Neuronal stem cell (in vitro differentiated cells): ENCODE measurements around the gene IQCH.
"Not testable (repeated sequence)": the region's sequence is repeated elsewhere in the genome, so short reads cannot be mapped to it uniquely, and the experiment has no call there.

Experiments
- DNase-seq: peaks from one replicate; pipeline ENCODE4 v3.0.0-alpha.2; 2013; ENCODE audit warnings: low spot score
- H2AFZ ChIP-seq: one replicate; pipeline ENCODE4 v1.6.1; 2013; ENCODE audit warnings: mild to moderate bottlenecking, low read length, inconsistent platforms
- H2AK5ac ChIP-seq: 2 replicates; pipeline ENCODE4 v1.6.1; 2013; ENCODE audit warnings: low read depth, mild to moderate bottlenecking, inconsistent platforms, low read length, moderate library complexity, mixed read lengths
- H2BK120ac ChIP-seq: 2 replicates; pipeline ENCODE4 v1.6.1; 2013; ENCODE audit warnings: low read depth, mild to moderate bottlenecking, inconsistent platforms, low read length, moderate library complexity, mixed read lengths
- H2BK12ac ChIP-seq: one replicate; pipeline ENCODE4 v1.6.1; 2013; ENCODE audit warnings: low read length, inconsistent platforms
- H2BK15ac ChIP-seq: 2 replicates; pipeline ENCODE4 v1.6.1; 2013; ENCODE audit warnings: mild to moderate bottlenecking, low read length, inconsistent platforms, mixed read lengths
- H2BK5ac ChIP-seq: one replicate; pipeline ENCODE4 v1.6.1; 2013; ENCODE audit warnings: inconsistent platforms, mild to moderate bottlenecking, low read length, moderate library complexity
- H3K14ac ChIP-seq: one replicate; pipeline ENCODE4 v1.6.1; 2013; ENCODE audit warnings: low read length, inconsistent platforms
- H3K18ac ChIP-seq: 2 replicates; pipeline ENCODE4 v1.6.1; 2013; ENCODE audit warnings: low read length, inconsistent platforms
- H3K23ac ChIP-seq: 2 replicates; pipeline ENCODE4 v1.6.1; 2013; ENCODE audit warnings: low read depth, mild to moderate bottlenecking, mixed read lengths, low read length, inconsistent platforms; ENCODE audit not compliant: poor library complexity
- H3K27ac ChIP-seq: replicated peaks from 3 replicates; pipeline ENCODE4 v1.5.1; 2013; ENCODE audit warnings: low read length, inconsistent platforms
- H3K27me3 ChIP-seq, 3 experiments: 2 replicates each; pipeline ENCODE4 v1.6.1; 2013; ENCODE audit warnings: low read length in 3 of 3, mild to moderate bottlenecking in 2 of 3, inconsistent platforms in 1 of 3, low read depth in 1 of 3, mixed read lengths in 1 of 3, moderate library complexity in 1 of 3; ENCODE audit not compliant: control insufficient read depth in 3 of 3, insufficient read depth in 3 of 3
- H3K36me3 ChIP-seq, 2 donors: replicated peaks in 1 of 2; 2 replicates each; pipeline ENCODE4 v1.6.1; 2013; ENCODE audit warnings: low read length in 2 of 2; ENCODE audit not compliant: control insufficient read depth in 2 of 2, insufficient read depth in 2 of 2
- H3K4ac ChIP-seq: 2 replicates; pipeline ENCODE4 v1.6.1; 2013; ENCODE audit warnings: inconsistent platforms, mild to moderate bottlenecking, low read length, moderate library complexity
- H3K4me1 ChIP-seq, 2 donors: 1 replicate in 1 of 2; 2 replicates in 1 of 2; pipeline ENCODE4 v1.6.1; 2013; ENCODE audit warnings: low read length in 2 of 2, low read depth in 1 of 2; ENCODE audit not compliant: control insufficient read depth in 2 of 2, insufficient read depth in 1 of 2
- H3K4me2 ChIP-seq: one replicate; pipeline ENCODE4 v1.6.1; 2013; ENCODE audit warnings: mild to moderate bottlenecking, low read length, inconsistent platforms; ENCODE audit not compliant: insufficient read depth, poor library complexity, severe bottlenecking
- H3K4me3 ChIP-seq, 2 donors: 2 replicates each; pipeline ENCODE4 v1.5.1; 2013; ENCODE audit warnings: low read length in 2 of 2, mild to moderate bottlenecking in 2 of 2, inconsistent platforms in 1 of 2, moderate library complexity in 1 of 2
- H3K79me1 ChIP-seq: one replicate; pipeline ENCODE4 v1.6.1; 2013; ENCODE audit warnings: low read depth, mild to moderate bottlenecking, inconsistent platforms, low read length, moderate library complexity
- H3K9ac ChIP-seq: one replicate; pipeline ENCODE4 v1.6.1; 2013; ENCODE audit warnings: mild to moderate bottlenecking, low read depth, low read length, inconsistent platforms; ENCODE audit not compliant: poor library complexity
- H3K9me3 ChIP-seq, 2 donors: replicated peaks in 1 of 2; 2 replicates each; pipeline versions ENCODE3 to v1.6.1; 2013; ENCODE audit warnings: low read length in 2 of 2, mild to moderate bottlenecking in 2 of 2, inconsistent platforms in 1 of 2, low read depth in 1 of 2, mixed read lengths in 1 of 2, moderate library complexity in 1 of 2; ENCODE audit not compliant: control insufficient read depth in 2 of 2, insufficient read depth in 1 of 2
- H4K8ac ChIP-seq: one replicate; pipeline ENCODE4 v1.6.1; 2013; ENCODE audit warnings: low read depth, mild to moderate bottlenecking, inconsistent platforms, low read length, moderate library complexity
- H4K91ac ChIP-seq: one replicate; pipeline ENCODE4 v1.6.1; 2013; ENCODE audit warnings: low read length, low read depth, mild to moderate bottlenecking, inconsistent platforms; ENCODE audit not compliant: poor library complexity
- WGBS, 2 donors: extraction: QIAGEN DNeasy Blood & Tissue Kit; methylation state at CpG; one replicate each; pipeline ENCODE4 v1.1.7; 2013; ENCODE audit warnings: missing lambda C conversion rate in 2 of 2, mixed read lengths in 1 of 2; ENCODE audit not compliant: insufficient read length in 2 of 2, insufficient replicate concordance in 1 of 2; ENCODE audit errors: extremely low coverage in 2 of 2; 5-methylcytosine and 5-hydroxymethylcytosine counted together

IQCH gene

DNA sequence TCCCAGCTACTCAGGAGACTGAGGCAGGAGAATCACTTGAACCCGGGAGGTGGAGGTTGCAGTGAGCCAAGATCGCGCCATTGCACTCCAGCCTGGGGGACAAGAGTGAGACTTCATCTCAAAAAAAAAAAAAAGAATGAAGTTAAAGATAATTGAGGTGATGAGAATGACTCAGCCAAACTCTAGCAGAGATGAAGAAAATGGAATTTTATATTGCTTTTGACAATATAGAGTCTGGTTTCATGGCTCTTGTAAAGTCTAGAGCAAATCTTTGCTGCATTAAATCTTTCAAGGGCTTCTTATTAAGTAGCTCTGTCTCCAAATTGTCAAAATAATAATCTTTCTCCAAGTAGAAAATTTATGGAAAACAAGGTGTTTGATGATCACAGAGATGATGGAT lies 3.8 kb downstream of the IQCH start:
- DNase-seq, H2AFZ ChIP-seq, H3K9ac ChIP-seq, H4K8ac ChIP-seq, H2BK120ac ChIP-seq, H2AK5ac ChIP-seq, H3K9me3 ChIP-seq, H2BK15ac ChIP-seq, H3K79me1 ChIP-seq, H3K27ac ChIP-seq, H3K23ac ChIP-seq, H4K91ac ChIP-seq, H3K14ac ChIP-seq, H3K27me3 ChIP-seq, H3K4ac ChIP-seq, H3K4me2 ChIP-seq, H3K36me3 ChIP-seq, H3K4me1 ChIP-seq, H3K18ac ChIP-seq, H2BK5ac ChIP-seq, H3K4me3 ChIP-seq, H2BK12ac ChIP-seq: not testable (repeated sequence)
- WGBS, 2 donors: no CpG with 5 or more reads among the region's 3 CpGs

DNA sequence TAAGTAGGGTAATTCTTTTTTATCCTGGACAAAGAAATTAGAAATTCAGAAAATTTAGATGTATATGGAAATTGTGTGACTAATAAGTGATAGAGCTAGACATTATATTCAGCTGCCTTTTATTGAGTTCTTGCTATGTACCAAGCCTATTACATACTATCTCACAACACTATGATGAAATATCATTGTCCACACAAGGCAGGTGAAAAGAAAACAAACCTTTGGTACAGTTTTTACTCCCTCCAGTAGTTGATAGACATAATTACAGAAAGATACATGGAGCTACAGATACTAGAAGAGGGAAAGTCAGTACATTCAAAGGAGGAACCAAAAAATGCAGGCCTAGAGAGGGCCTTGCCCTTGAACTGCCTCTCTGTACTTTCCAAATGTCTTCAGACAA lies 4.8 kb downstream of the IQCH start:
- no peaks in the 10 kb centered on the region for H3K4me1 ChIP-seq
- H2AFZ ChIP-seq: no peak overlapping the region
- H3K9me3 ChIP-seq: no peaks in the 10 kb centered on the region
- DNase-seq: no peak
- no peak overlapping the region for H3K18ac ChIP-seq
- no peak overlapping the region for H3K4me2 ChIP-seq
- no peaks in the 10 kb centered on the region for H3K36me3 ChIP-seq
- H4K8ac ChIP-seq: no peak overlapping the region
- no peaks in the 10 kb centered on the region for H3K79me1 ChIP-seq
- no peak overlapping the region for H3K4me3 ChIP-seq
- H2BK5ac ChIP-seq: no peak overlapping the region
- no peak overlapping the region for H3K23ac ChIP-seq
- H2BK120ac ChIP-seq: no peak overlapping the region
- H4K91ac ChIP-seq: no peak overlapping the region
- no peak overlapping the region for H3K9ac ChIP-seq
- no peak overlapping the region for H3K4ac ChIP-seq
- H2BK12ac ChIP-seq: no peak overlapping the region
- H2AK5ac ChIP-seq: no peak overlapping the region
- H3K27ac ChIP-seq: no peak overlapping the region
- H3K14ac ChIP-seq: no peak overlapping the region
- no peak overlapping the region for H2BK15ac ChIP-seq
- H3K27me3 ChIP-seq: no peaks in the 10 kb centered on the region

DNA sequence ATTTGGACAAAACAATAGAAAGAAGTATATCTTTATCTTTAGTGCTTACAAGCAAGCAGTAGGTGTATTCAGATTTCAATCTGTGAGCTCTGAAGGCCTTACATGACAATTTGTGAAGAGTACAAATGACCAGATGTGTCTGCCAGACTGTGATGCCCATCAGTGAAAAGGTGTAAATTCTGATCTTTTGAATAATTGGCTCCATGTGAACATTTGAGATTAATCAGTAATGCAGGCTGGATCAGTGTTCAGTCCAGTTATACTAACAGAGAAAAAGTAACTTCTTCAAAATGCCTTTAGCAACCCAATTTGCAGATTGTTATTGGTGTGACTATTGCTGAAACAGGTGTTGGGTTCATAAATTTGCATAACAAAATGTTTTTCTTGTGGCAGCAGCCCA lies 5.2 kb downstream of the IQCH start:
- no peak overlapping the region for H2BK15ac ChIP-seq
- H2BK120ac ChIP-seq: no peak overlapping the region
- no peak overlapping the region for H2AK5ac ChIP-seq
- no peaks in the 10 kb centered on the region for H3K4me1 ChIP-seq
- H3K23ac ChIP-seq: no peak overlapping the region
- H3K36me3 ChIP-seq: no peaks in the 10 kb centered on the region
- H3K27me3 ChIP-seq: no peaks in the 10 kb centered on the region
- H2BK5ac ChIP-seq: no peak overlapping the region
- no peak overlapping the region for H3K4me3 ChIP-seq
- H4K91ac ChIP-seq: no peak overlapping the region
- no peak overlapping the region for H3K4me2 ChIP-seq
- no peak overlapping the region for H3K27ac ChIP-seq
- H2AFZ ChIP-seq: no peak overlapping the region
- no peak overlapping the region for H3K18ac ChIP-seq
- no peaks in the 10 kb centered on the region for H3K9me3 ChIP-seq
- no peak overlapping the region for H3K14ac ChIP-seq
- no peaks in the 10 kb centered on the region for H3K79me1 ChIP-seq
- no peak overlapping the region for H4K8ac ChIP-seq
- no peak overlapping the region for H2BK12ac ChIP-seq
- H3K4ac ChIP-seq: no peak overlapping the region
- H3K9ac ChIP-seq: no peak overlapping the region
- no peak for DNase-seq

DNA sequence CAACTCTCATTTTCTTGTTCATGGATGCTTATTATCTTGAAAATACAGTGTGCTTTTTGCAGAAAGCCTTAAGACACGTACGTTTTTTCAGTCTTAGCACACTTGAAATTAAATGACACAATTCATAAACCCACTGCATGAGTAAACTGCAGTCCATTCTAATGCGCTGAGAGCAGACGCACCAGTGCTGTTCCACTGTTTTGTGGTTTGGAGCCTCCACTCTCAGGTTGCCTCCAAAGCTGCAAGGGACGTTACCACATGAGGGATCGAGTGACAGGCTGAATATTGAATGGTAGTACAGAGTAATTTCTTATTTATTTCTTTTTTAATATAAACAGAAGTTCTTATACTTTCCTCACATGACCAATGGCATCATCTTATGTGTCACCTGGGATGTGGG lies 12.3 kb downstream of the IQCH start:
- Histone ChIP-seq H3K4ac (no peak overlapping the region), H3K18ac (no peak overlapping the region), H2BK5ac (no peak overlapping the region), H3K4me3 (no peak overlapping the region), H2BK120ac (no peak overlapping the region), H3K79me1 (no peaks in the 10 kb centered on the region), H4K91ac (no peak overlapping the region), H3K23ac (no peak overlapping the region), H2AK5ac (no peak overlapping the region), H3K4me2 (no peak overlapping the region), H3K9me3 (peaks cover 0 to 3% of the 10 kb centered on the region in 2 donors), H3K14ac (no peak overlapping the region), H3K36me3 (no peaks in the 10 kb centered on the region), H3K27ac (no peak overlapping the region), H3K27me3 (no peaks in the 10 kb centered on the region), H4K8ac (no peak overlapping the region), H2AFZ (no peak overlapping the region), H3K4me1 (peaks cover 2% of the 10 kb centered on the region in 2 donors), H3K9ac (no peak overlapping the region), H2BK12ac (no peak overlapping the region), H2BK15ac (no peak overlapping the region)
- no CpG with 5 or more reads among the region's 6 CpGs for WGBS, 2 donors
- no peak for DNase-seq
